Neural progenitor cell (in vitro differentiated cells): ENCODE measurements around the gene SRCIN1. TPM values are rescaled to one million over a fixed set of nuclear protein-coding genes. Genes with fewer than 3 reads are reported as not detected.

Experiments used
- DNase-seq: peaks from one replicate; pipeline ENCODE4 v3.0.0-alpha.2; 2016; ENCODE audit warnings: low spot score
- H2AFZ ChIP-seq: fragments of 200-600 bp; sonication (generic); replicated peaks from 2 replicates; pipeline ENCODE4 v1.6.1; 2016; ENCODE audit warnings: antibody characterized with exemption
- H3F3A ChIP-seq: fragments of 200-600 bp; sonication (generic); 2 replicates; pipeline ENCODE4 v1.6.1; 2016; ENCODE audit warnings: antibody characterized with exemption, low read depth
- H3K27ac ChIP-seq: fragments of 200-600 bp; sonication (generic); 2 replicates; pipeline ENCODE4 v1.5.1; 2016; ENCODE audit warnings: mild to moderate bottlenecking
- H3K27me3 ChIP-seq: fragments of 200-600 bp; sonication (generic); 2 replicates; pipeline ENCODE4 v1.6.1; 2016; ENCODE audit warnings: mild to moderate bottlenecking, moderate library complexity
- H3K36me3 ChIP-seq: fragments of 200-600 bp; sonication (generic); 2 replicates; pipeline ENCODE4 v1.5.1; 2016
- H3K4me1 ChIP-seq: fragments of 200-600 bp; sonication (generic); 2 replicates; pipeline ENCODE4 v1.6.1; 2016; ENCODE audit warnings: mixed run types
- H3K4me2 ChIP-seq: fragments of 200-600 bp; sonication (generic); 2 replicates; pipeline ENCODE4 v1.6.1; 2016
- H3K4me3 ChIP-seq: fragments of 200-600 bp; sonication (generic); 2 replicates; pipeline ENCODE4 v1.5.1; 2016
- H3K79me2 ChIP-seq: fragments of 200-600 bp; sonication (generic); 2 replicates; pipeline ENCODE4 v1.6.1; 2016; ENCODE audit warnings: low read depth
- H3K9ac ChIP-seq: fragments of 200-600 bp; sonication (generic); 2 replicates; pipeline ENCODE4 v1.6.1; 2016
- H3K9me3 ChIP-seq: fragments of 200-600 bp; sonication (generic); 2 replicates; pipeline ENCODE4 v1.5.1; 2016; ENCODE audit warnings: low read depth
- H4K20me1 ChIP-seq: fragments of 200-600 bp; sonication (generic); 2 replicates; pipeline ENCODE4 v1.6.1; 2016; ENCODE audit warnings: low read depth
- H3K27ac Mint-ChIP-seq: 3 replicates; pipeline ENCODE4 v1.8.0; 2021; ENCODE audit warnings: mixed read lengths
- H3K27me3 Mint-ChIP-seq: 2 replicates; pipeline ENCODE4 v1.8.0; 2022; ENCODE audit warnings: low read depth, mild to moderate bottlenecking, inconsistent platforms, moderate library complexity, mixed read lengths; ENCODE audit not compliant: insufficient read depth
- H3K36me3 Mint-ChIP-seq: 3 replicates; pipeline ENCODE4 v1.8.0; 2021; ENCODE audit warnings: mixed read lengths
- H3K4me1 Mint-ChIP-seq: 3 replicates; pipeline ENCODE4 v1.8.0; 2021; ENCODE audit warnings: mixed read lengths
- H3K4me3 Mint-ChIP-seq: 3 replicates; pipeline ENCODE4 v1.8.0; 2021; ENCODE audit warnings: mild to moderate bottlenecking, moderate library complexity, mixed read lengths
- H3K9me3 Mint-ChIP-seq: 3 replicates; pipeline ENCODE4 v1.8.0; 2020; ENCODE audit warnings: mixed read lengths
- CTCF ChIP-seq: fragments of 200-600 bp; sonication (generic); IDR thresholded peaks from 2 replicates; pipeline ENCODE4 v1.5.1; 2017; ENCODE audit warnings: antibody characterized with exemption, mild to moderate bottlenecking
- EZH2 ChIP-seq: fragments of 200-600 bp; sonication (generic); IDR thresholded peaks from 2 replicates; pipeline ENCODE4 v1.6.1; 2017; ENCODE audit warnings: antibody characterized with exemption, mild to moderate bottlenecking, moderate library complexity
- EZH2phosphoT487 ChIP-seq: fragments of 200-600 bp; sonication (generic); IDR thresholded peaks from 2 replicates; pipeline ENCODE4 v1.6.1; 2017; ENCODE audit warnings: antibody characterized with exemption
- total RNA-seq: library from RNA; depleted of rRNA; stranded (reverse); fragments of >200 nt; gene quantifications from 2 replicates; pipeline ENCODE4 v1.2.3, GENCODE V29; 2015; ENCODE audit warnings: low replicate concordance

SRCIN1 gene
- total RNA-seq, 1 donor from 2014 or later = 3.8 TPM

- peaks cover 89% of the 10 kb centered on the region for H4K20me1 ChIP-seq
- TF ChIP-seq EZH2 (no peak), CTCF (no peak), EZH2phosphoT487 (no peak)
- Mint-ChIP-seq H3K36me3 (no peaks in the 10 kb centered on the region), H3K4me1 (peaks cover 63% of the 10 kb centered on the region), H3K4me3 (peak overlapping the region; percentile 50), H3K27me3 (peaks cover 23% of the 10 kb centered on the region), H3K9me3 (no peaks in the 10 kb centered on the region), H3K27ac (no peak overlapping the region)
- H3K79me2 ChIP-seq = no peaks in the 10 kb centered on the region
- H3F3A ChIP-seq = peaks cover 41% of the 10 kb centered on the region
- peaks cover 67% of the 10 kb centered on the region for H3K4me1 ChIP-seq
- peaks cover 1% of the 10 kb centered on the region for H3K27me3 ChIP-seq
- DNase-seq = no peak
- H3K4me3 ChIP-seq = no peak overlapping the region
- no peak overlapping the region for H2AFZ ChIP-seq
- H3K27ac ChIP-seq = no peak overlapping the region
- H3K4me2 ChIP-seq = peak overlapping the region; percentile 62
- no peaks in the 10 kb centered on the region for H3K9me3 ChIP-seq
- H3K9ac ChIP-seq = no peak overlapping the region
- H3K36me3 ChIP-seq = no peaks in the 10 kb centered on the region
Measured at GRCh38 chr17:38585918-38586529, 19.7 kb downstream of the SRCIN1 start.

- H3K9ac ChIP-seq = no peak overlapping the region
- TF ChIP-seq CTCF (no peak), EZH2 (no peak), EZH2phosphoT487 (no peak)
- peaks cover 9% of the 10 kb centered on the region for H3K27me3 ChIP-seq
- peaks cover 64% of the 10 kb centered on the region for H3K4me1 ChIP-seq
- peaks cover 62% of the 10 kb centered on the region for H3K4me1 Mint-ChIP-seq
- H4K20me1 ChIP-seq = peaks cover 89% of the 10 kb centered on the region
- H3K36me3 ChIP-seq = no peaks in the 10 kb centered on the region
- peak overlapping the region; percentile 62 for H3K4me2 ChIP-seq
- H3K4me3 ChIP-seq = peak overlapping the region; percentile 2
- peaks cover 23% of the 10 kb centered on the region for H3K27me3 Mint-ChIP-seq
- no peaks in the 10 kb centered on the region for H3K36me3 Mint-ChIP-seq
- peak; percentile 61 for DNase-seq
- peak overlapping the region; percentile 15 for H3K4me3 Mint-ChIP-seq
- no peaks in the 10 kb centered on the region for H3K9me3 Mint-ChIP-seq
- H3K27ac Mint-ChIP-seq = no peak overlapping the region
- no peak overlapping the region for H2AFZ ChIP-seq
- H3K9me3 ChIP-seq = no peaks in the 10 kb centered on the region
- H3K79me2 ChIP-seq = no peaks in the 10 kb centered on the region
- no peak overlapping the region for H3K27ac ChIP-seq
- H3F3A ChIP-seq = peaks cover 41% of the 10 kb centered on the region
Measured at GRCh38 chr17:38585056-38585917, 20.5 kb downstream of the SRCIN1 start.

- TF ChIP-seq CTCF (peak; percentile 96), EZH2phosphoT487 (no peak), EZH2 (no peak)
- no peaks in the 10 kb centered on the region for H3K9me3 Mint-ChIP-seq
- H3K4me3 ChIP-seq = no peak overlapping the region
Measured at GRCh38 chr17:38584350-38584925, 21.3 kb downstream of the SRCIN1 start.

More at GRCh38 chr17:38584350-38584925, 21.3 kb downstream of the SRCIN1 start:
- Histone ChIP-seq H4K20me1 (peaks cover 90% of the 10 kb centered on the region), H3K4me1 (peaks cover 67% of the 10 kb centered on the region), H3K79me2 (no peaks in the 10 kb centered on the region), H3K4me2 (peak overlapping the region; percentile 62), H3F3A (peaks cover 40% of the 10 kb centered on the region), H3K9me3 (no peaks in the 10 kb centered on the region), H3K36me3 (no peaks in the 10 kb centered on the region), H3K9ac (no peak overlapping the region), H2AFZ (no peak overlapping the region), H3K27me3 (peaks cover 17% of the 10 kb centered on the region), H3K27ac (no peak overlapping the region)
- peak; percentile 75 for DNase-seq
- H3K36me3 Mint-ChIP-seq = no peaks in the 10 kb centered on the region
- H3K4me3 Mint-ChIP-seq = peak overlapping the region; percentile 27
- peaks cover 28% of the 10 kb centered on the region for H3K27me3 Mint-ChIP-seq
- peaks cover 70% of the 10 kb centered on the region for H3K4me1 Mint-ChIP-seq
- no peak overlapping the region for H3K27ac Mint-ChIP-seq
